Measurements from ENCODE around the gene NLGN1.
"Not testable (repeated sequence)": the region's sequence is repeated elsewhere in the genome, so short reads cannot be mapped to it uniquely, and the experiment has no call there.

Gene NLGN1

DNA sequence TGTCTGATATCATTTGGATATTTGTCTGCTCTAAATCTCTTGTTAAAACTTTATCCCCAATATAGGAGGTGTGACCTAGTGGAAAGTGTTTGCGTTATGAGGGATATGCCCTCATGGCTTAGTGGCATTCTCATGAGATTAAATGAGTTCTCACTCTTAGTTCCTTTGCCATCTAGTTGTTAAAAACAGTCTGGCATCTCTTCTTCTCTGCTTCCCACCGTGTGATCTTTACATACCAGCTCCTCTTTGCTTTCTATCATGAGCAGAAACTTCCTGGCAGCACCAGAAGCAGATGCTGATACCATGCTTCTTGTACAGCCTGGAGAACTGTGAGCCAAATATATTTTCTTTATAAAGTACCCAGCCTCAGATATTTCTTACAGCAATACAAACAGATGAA lies 33.0 kb downstream of the NLGN1 start:
- DNase-seq = no peak

DNA sequence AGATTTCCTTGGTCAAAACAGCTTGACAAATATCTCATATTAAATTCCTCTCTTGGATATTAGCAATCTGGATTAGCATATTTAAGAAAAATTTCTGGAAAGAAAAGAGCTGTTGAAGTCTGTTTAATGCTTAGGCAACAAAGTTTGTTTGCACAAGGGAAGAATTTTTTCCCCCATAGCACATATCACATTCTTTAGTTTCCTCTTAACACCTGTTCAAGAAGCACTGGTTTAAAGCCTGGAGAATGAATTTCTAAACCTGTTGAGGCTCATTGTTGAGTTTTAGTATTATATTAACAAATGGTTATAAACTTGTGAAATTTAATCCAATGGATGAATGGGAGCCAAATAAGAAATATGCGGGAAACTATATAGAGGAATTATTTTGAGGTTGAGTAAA lies 41.5 kb downstream of the NLGN1 start:
- no peak for DNase-seq

GRCh38 chr3:173440514-173440913 lies 43.0 kb downstream of the NLGN1 start:
- DNase-seq = no peak

DNA sequence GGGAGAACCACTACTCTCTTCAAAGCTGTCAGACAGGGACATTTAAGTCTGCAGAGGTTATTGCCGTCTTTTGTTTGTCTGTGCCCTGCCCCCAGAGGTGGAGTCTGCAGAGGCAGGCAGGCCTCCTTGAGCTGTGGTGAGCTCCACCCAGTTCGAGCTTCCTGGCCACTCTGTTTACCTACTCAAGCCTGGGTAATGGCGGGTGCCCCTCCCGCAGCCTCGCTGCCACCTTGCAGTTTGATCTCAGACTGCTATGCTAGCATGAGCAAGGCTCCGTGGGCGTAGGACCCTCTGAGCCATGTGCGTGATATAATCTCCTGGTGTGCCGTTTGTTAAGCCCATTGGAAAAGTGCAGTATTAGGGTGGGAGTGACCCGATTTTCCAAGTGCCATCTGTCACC lies 54.0 kb downstream of the NLGN1 start:
- not testable (repeated sequence) for DNase-seq

GRCh38 chr3:173463250-173463649 lies 65.7 kb downstream of the NLGN1 start:
- no peak for DNase-seq

- DNase-seq = no peak
Measured at GRCh38 chr3:173465112-173465511, 67.6 kb downstream of the NLGN1 start.

DNA sequence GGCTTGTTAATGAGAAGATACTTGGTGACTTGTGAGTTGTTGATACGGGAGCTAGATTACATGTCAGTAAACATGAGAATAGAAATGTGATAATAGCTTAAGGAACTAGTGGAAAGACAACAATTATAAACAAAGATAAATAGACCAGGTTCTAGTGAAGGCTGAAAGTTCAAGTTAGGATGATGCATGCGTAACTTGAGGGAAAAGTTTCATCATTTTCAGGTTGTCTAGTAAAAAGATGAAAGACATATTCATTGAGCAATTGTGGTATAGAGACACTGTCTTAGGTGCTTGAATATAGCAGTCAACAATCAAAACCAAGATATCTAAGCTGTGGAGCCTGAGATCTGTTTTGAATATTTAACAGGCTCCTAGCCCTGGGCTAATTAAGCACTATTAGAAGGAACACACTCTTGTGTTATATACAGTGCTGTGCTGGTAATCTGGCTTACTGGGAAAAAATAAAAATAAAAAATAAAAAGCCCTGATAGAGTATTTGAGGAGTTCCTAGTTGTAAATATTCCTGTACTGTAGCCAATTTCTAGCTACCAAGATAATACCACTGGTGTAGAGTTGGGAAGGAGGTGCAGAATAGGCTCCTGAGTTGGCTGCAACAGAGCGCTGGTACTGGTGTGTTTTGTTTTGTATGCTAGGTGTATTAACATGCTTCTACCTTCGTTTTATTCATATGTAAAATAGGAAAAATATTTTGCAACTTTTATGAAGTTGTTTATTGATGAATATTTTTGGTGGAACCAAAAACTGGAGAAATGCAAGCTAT lies 68.5 kb downstream of the NLGN1 start:
- no peak for DNase-seq

- DNase-seq = no peak
Measured at GRCh38 chr3:173467501-173467900, 70.0 kb downstream of the NLGN1 start.

GRCh38 chr3:173473237-173473636 lies 75.7 kb downstream of the NLGN1 start:
- no peak for DNase-seq

GRCh38 chr3:173479301-173479700 lies 81.8 kb downstream of the NLGN1 start:
- no peak for DNase-seq

- DNase-seq = no peak
Measured at GRCh38 chr3:173501931-173502489, 104.5 kb downstream of the NLGN1 start.

DNA sequence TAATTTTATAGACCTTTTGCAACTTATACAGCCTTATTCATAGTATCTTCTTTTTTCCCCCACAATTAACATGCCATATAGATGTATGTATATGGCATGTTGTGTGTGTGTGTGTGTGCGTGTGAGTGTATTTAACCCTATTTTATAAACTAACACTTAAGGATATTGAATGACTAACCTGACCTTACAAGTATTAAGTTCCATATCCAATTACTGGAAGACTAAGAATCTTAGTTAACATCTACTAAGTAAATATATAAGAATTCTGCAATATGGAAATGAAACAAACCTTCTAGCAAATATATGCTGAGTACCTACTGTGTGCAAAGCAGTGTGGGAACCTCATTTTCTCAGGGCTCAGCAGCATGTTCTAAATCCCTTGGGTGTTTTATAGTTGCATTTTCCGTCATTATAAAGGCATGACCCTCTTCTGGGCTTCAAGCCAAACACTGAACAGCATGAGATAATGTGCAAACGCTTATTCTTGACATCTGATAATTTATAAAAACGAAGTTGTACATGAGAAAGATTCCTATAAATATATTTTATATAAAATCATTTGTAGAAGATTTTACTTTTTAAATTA lies 105.5 kb downstream of the NLGN1 start:
- no peak for DNase-seq

- no peak for DNase-seq
Measured at GRCh38 chr3:173510565-173510964, 113.0 kb downstream of the NLGN1 start.

DNA sequence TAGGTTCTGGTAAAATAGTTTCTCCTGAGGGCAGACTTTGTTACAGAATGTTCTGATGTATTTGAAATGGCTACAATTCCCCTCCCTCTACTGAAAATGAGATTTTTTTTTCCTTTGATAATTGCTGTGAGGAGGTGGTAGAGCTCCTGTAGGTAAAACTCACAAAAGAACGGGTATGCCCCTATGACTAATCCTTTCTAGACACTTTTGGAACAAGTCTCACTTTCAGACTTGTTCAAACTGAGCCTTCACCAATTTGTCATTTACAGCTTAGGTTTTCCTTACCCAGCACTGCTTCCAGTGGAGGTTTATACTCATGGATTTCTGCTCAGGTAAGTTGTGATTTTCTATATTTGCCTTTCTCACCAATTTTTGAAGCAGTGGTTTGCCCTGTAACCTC lies 115.6 kb downstream of the NLGN1 start:
- no peak for DNase-seq

- DNase-seq = no peak
Measured at GRCh38 chr3:173529062-173529711, 131.6 kb downstream of the NLGN1 start.

GRCh38 chr3:173531602-173532001 lies 134.1 kb downstream of the NLGN1 start:
- no peak for DNase-seq

- no peak for DNase-seq
Measured at GRCh38 chr3:173538410-173538809, 140.9 kb downstream of the NLGN1 start.

DNA sequence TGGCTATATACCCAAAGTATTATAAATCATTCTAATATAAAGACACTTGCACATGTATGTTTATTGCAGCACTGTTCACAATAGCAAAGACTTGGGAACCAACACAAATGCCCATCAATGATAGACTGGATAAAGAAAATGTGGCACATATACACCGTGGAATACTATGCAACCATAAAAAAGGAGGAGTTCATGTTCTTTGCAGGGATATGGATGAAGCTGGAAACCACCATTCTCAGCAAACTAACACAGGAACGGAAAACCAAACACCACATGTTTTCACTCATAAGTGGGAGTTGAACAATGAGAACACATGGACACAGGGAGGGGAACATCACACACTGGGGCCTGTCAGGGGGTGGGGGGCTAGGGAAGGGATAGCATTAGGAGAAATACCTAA lies 148.0 kb downstream of the NLGN1 start:
- not testable (repeated sequence) for DNase-seq

DNA sequence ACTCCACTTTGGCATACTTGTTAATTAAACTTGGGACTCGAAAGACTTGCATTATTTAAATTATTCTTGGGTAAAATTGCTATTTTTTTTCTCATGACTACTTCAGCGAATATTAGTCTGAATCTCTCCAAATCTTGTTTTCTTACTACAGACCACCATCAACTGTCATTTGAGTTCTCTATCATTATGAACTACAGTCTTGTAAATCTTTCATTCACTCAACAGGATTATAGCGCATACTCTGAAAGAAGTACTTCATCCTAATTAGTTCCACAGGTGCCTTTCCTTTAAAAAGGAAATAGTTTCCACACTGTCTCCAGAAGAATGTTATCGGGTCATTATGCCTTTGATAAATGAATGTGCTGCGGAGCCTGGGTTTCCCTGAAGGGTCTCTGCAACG lies 149.5 kb downstream of the NLGN1 start:
- DNase-seq = no peak

DNA sequence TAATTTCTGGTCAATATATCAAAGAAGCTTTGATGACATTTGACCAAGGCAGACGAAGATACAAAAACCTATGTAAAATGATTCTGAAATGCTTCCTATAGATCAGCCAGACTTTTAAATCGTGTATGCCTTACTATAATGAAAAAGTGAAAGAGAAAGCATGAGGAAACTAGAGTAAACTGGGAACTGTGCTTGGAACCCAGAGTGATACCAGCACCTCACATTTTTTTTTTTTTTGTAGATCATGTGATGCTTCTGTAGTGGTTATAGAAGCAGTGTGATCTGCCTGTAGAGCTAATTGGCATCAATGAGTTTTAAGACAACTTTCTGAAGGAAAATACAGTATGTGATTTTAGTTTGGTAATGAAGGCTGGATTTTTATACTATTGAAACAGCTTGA lies 150.7 kb downstream of the NLGN1 start:
- no peak for DNase-seq

- DNase-seq = no peak
Measured at GRCh38 chr3:173552526-173552925, 155.0 kb downstream of the NLGN1 start.

DNA sequence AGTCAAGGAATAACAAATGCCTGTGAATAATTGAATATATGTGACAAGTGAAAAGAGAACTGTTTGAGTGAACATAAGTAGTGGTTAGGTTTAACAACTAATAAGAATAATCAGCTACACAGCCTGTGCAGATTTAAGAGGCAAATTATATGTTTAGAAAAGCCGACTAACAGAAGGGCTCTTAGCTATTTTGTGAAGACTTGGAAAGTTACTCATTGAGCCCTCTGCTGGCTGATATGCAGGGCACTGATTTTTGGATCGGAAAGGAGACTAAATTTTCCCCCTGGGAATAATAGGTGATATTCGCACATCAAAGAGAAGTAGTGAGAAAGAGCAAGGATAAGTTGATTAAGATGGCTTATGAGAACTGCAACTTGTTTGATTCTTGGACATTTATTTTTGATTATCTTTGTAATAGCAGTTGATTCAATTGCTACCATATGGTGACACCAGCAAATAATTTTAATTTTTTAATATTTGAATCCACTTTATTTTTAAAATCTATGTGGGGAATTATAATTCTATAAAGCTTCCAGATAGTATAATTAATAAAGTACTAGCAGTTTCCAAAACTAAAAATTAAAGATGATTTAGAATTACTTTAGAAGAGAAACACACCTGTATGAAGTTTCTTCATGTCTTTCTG lies 156.2 kb downstream of the NLGN1 start:
- no peak for DNase-seq

- DNase-seq = no peak
Measured at GRCh38 chr3:173556546-173556945, 159.0 kb downstream of the NLGN1 start.
